ENCODE data around the gene RBMS3. TPM values are rescaled to one million over a fixed set of nuclear protein-coding genes. Genes with fewer than 3 reads are reported as not detected.

RBMS3 gene
- total RNA-seq, 1 experiment from 2014 or later, result 74.2 TPM

GRCh38 chr3:29649815-29650547, 369.1 kb downstream of the RBMS3 start:
- H3K36me3 Mint-ChIP-seq (ENCODE audit: insufficient read depth, unreplicated experiment), result peaks cover 4% of the 10 kb centered on the region
- CTCF ChIA-PET, result interaction anchor here (0.7 kb wide), 1 partner anchor 162 kb away, joined by 4 read pairs; no protein-coding TSS in a partner anchor
- no peak overlapping the region for H3K4me3 Mint-ChIP-seq (ENCODE audit: unreplicated experiment)
- H3K27ac Mint-ChIP-seq (ENCODE audit: low read depth, unreplicated experiment), result no peak overlapping the region
- no TSS peak for BruUV-seq (replicated peaks)
- no peaks in the 10 kb centered on the region for H3K9me3 Mint-ChIP-seq (ENCODE audit: unreplicated experiment)
- TF ChIP-seq CTCF (IDR thresholded peaks at IDR 0.05; ENCODE audit: unreplicated experiment), result no peak
- H3K27me3 Mint-ChIP-seq (ENCODE audit: insufficient read depth, unreplicated experiment), result no peaks in the 10 kb centered on the region
- POLR2A ChIA-PET, result no interaction called here
- intact Hi-C loops (cut with micrococcal nuclease), result no loop called here
- peak; percentile 42 for DNase-seq (ENCODE audit: unreplicated experiment)
- peaks cover 6% of the 10 kb centered on the region for H3K4me1 Mint-ChIP-seq (ENCODE audit: insufficient read depth, unreplicated experiment)

- Mint-ChIP-seq H3K27me3 (ENCODE audit: insufficient read depth, unreplicated experiment) (no peaks in the 10 kb centered on the region), H3K4me3 (ENCODE audit: unreplicated experiment) (no peak overlapping the region), H3K36me3 (ENCODE audit: insufficient read depth, unreplicated experiment) (peaks cover 4% of the 10 kb centered on the region), H3K9me3 (ENCODE audit: unreplicated experiment) (no peaks in the 10 kb centered on the region), H3K4me1 (ENCODE audit: insufficient read depth, unreplicated experiment) (peaks cover 6% of the 10 kb centered on the region), H3K27ac (ENCODE audit: low read depth, unreplicated experiment) (no peak overlapping the region)
- CTCF ChIA-PET, result no interaction called here
- intact Hi-C loops (cut with micrococcal nuclease), result no loop called here
- TF ChIP-seq CTCF (IDR thresholded peaks at IDR 0.05; ENCODE audit: unreplicated experiment), result no peak
- no peak for DNase-seq (ENCODE audit: unreplicated experiment)
- BruUV-seq (replicated peaks), result no TSS peak
- POLR2A ChIA-PET, result interaction anchor here (0.7 kb wide), 1 partner anchor 12 kb away, joined by 3 read pairs; no protein-coding TSS in a partner anchor
Observed at GRCh38 chr3:29653680-29654079, 372.8 kb downstream of the RBMS3 start.

GRCh38 chr3:29655015-29655747, 374.3 kb downstream of the RBMS3 start:
- no peak overlapping the region for H3K4me3 Mint-ChIP-seq (ENCODE audit: unreplicated experiment)
- no peak for DNase-seq (ENCODE audit: unreplicated experiment)
- H3K9me3 Mint-ChIP-seq (ENCODE audit: unreplicated experiment), result no peaks in the 10 kb centered on the region
- no peaks in the 10 kb centered on the region for H3K27me3 Mint-ChIP-seq (ENCODE audit: insufficient read depth, unreplicated experiment)
- ChIA-PET CTCF (interaction anchor here (0.7 to 0.8 kb wide), 2 partner anchors 15 to 1423 kb away, joined by 3 read pairs; no protein-coding TSS in a partner anchor), POLR2A (interaction anchor here (0.6 to 0.8 kb wide), 2 partner anchors 10 to 24 kb away, joined by 4 to 5 read pairs; no protein-coding TSS in a partner anchor)
- H3K36me3 Mint-ChIP-seq (ENCODE audit: insufficient read depth, unreplicated experiment), result peaks cover 11% of the 10 kb centered on the region
- H3K4me1 Mint-ChIP-seq (ENCODE audit: insufficient read depth, unreplicated experiment), result no peaks in the 10 kb centered on the region
- intact Hi-C loops (cut with micrococcal nuclease), result no loop called here
- H3K27ac Mint-ChIP-seq (ENCODE audit: low read depth, unreplicated experiment), result no peak overlapping the region
- BruUV-seq (replicated peaks), result no TSS peak
- TF ChIP-seq CTCF (IDR thresholded peaks at IDR 0.05; ENCODE audit: unreplicated experiment), result no peak

GRCh38 chr3:29665688-29666087, 384.8 kb downstream of the RBMS3 start:
- DNase-seq (ENCODE audit: unreplicated experiment), result no peak
- Mint-ChIP-seq H3K27ac (ENCODE audit: low read depth, unreplicated experiment) (no peak overlapping the region), H3K36me3 (ENCODE audit: insufficient read depth, unreplicated experiment) (peaks cover 11% of the 10 kb centered on the region), H3K9me3 (ENCODE audit: unreplicated experiment) (no peaks in the 10 kb centered on the region), H3K4me1 (ENCODE audit: insufficient read depth, unreplicated experiment) (peaks cover 10% of the 10 kb centered on the region), H3K4me3 (ENCODE audit: unreplicated experiment) (no peak overlapping the region), H3K27me3 (ENCODE audit: insufficient read depth, unreplicated experiment) (no peaks in the 10 kb centered on the region)
- ChIA-PET POLR2A (interaction anchor here (0.6 kb wide), 1 partner anchor 12 kb away, joined by 3 read pairs; no protein-coding TSS in a partner anchor), CTCF (interaction anchor here (0.6 kb wide), 1 partner anchor 98 kb away, joined by 4 read pairs; no protein-coding TSS in a partner anchor)
- TF ChIP-seq CTCF (IDR thresholded peaks at IDR 0.05; ENCODE audit: unreplicated experiment), result no peak
- intact Hi-C loops (cut with micrococcal nuclease), result no loop called here
- BruUV-seq (replicated peaks), result no TSS peak

Data from MCF 10A (cell line).